BJ (cell line): Measurements from ENCODE around the gene LGI2. TPM values are rescaled to one million over a fixed set of nuclear protein-coding genes. Genes with fewer than 3 reads are reported as not detected.

Experiments used
- CTCF ChIA-PET: fragments of 350-600 bp; formaldehyde crosslinking; extraction: SDS; loops from one replicate; lab custom pipeline; 2021; ENCODE audit warnings: antibody characterized with exemption, inconsistent platforms; lab: Yijun Ruan, JAX
- POLR2A ChIA-PET: fragments of 300-600 bp; sonication (Branson Sonifier 250); formaldehyde crosslinking; extraction: SDS; loops from one replicate; lab custom pipeline; 2021; ENCODE audit warnings: antibody characterized with exemption; lab: Charles Lee
- DNase-seq: peaks from one replicate; pipeline ENCODE4 v3.0.0-alpha.2; 2011; ENCODE audit warnings: low read depth
- H3K27me3 ChIP-seq: 2 replicates; pipeline ENCODE4 v1.6.0; 2011; ENCODE audit warnings: low read length; ENCODE audit not compliant: control insufficient read depth, insufficient read depth
- H3K36me3 ChIP-seq: 2 replicates; pipeline ENCODE4 v1.5.1; 2011; ENCODE audit warnings: low read length; ENCODE audit not compliant: control insufficient read depth, insufficient read depth
- H3K4me3 ChIP-seq: 2 replicates; pipeline ENCODE4 v1.5.1; 2011; ENCODE audit warnings: low read depth, mild to moderate bottlenecking, control low read depth, low read length
- CTCF ChIP-seq: IDR thresholded peaks from 2 replicates; pipeline ENCODE4 v1.5.1; 2011; ENCODE audit warnings: low read depth, mild to moderate bottlenecking, control low read depth, inconsistent platforms, low read length, moderate library complexity; ENCODE audit not compliant: insufficient read depth
- polyA plus RNA-seq: library from polyadenylated mRNA; depleted of rRNA; stranded (reverse); fragments of >200 nt; gene quantifications from 2 replicates; pipeline ENCODE4 v1.2.3, GENCODE V29; 2011

Gene LGI2
- polyA plus RNA-seq, 1 experiment = 0.01 TPM

- CTCF ChIA-PET = no interaction called here
Observed at GRCh38 chr4:25029479-25030276, 1.1 kb downstream of the LGI2 start.

GRCh38 chr4:25028851-25029250 is 1.9 kb downstream of the LGI2 start:
- POLR2A ChIA-PET = no interaction called here
- CTCF ChIA-PET = no interaction called here
- no peak overlapping the region for H3K4me3 ChIP-seq
- H3K27me3 ChIP-seq = peaks cover 32% of the 10 kb centered on the region
- no peak for DNase-seq
- no peak for TF ChIP-seq CTCF
- H3K36me3 ChIP-seq = no peaks in the 10 kb centered on the region

More at GRCh38 chr4:25029479-25030276, 1.1 kb downstream of the LGI2 start:
- no peak for DNase-seq
- Histone ChIP-seq H3K36me3 (no peaks in the 10 kb centered on the region), H3K27me3 (peaks cover 32% of the 10 kb centered on the region), H3K4me3 (no peak overlapping the region)
- POLR2A ChIA-PET = no interaction called here
- no peak for TF ChIP-seq CTCF

- ChIA-PET CTCF (interaction anchor here (1.2 kb wide), 1 partner anchor 43 kb away, joined by 3 read pairs; no protein-coding TSS in a partner anchor), POLR2A (no interaction called here)
- DNase-seq = no peak
- no peaks in the 10 kb centered on the region for H3K36me3 ChIP-seq
- no peak overlapping the region for H3K4me3 ChIP-seq
- H3K27me3 ChIP-seq = peaks cover 6% of the 10 kb centered on the region
- TF ChIP-seq CTCF = no peak
Observed at GRCh38 chr4:25022766-25023165, 8.0 kb downstream of the LGI2 start.

- no peak for DNase-seq
- Histone ChIP-seq H3K36me3 (no peaks in the 10 kb centered on the region), H3K27me3 (peaks cover 3% of the 10 kb centered on the region), H3K4me3 (no peak overlapping the region)
- CTCF ChIA-PET = interaction anchor here (1.2 to 1.4 kb wide), 2 partner anchors 11 to 24 kb away, joined by 3 read pairs; no protein-coding TSS in a partner anchor
- POLR2A ChIA-PET = no interaction called here
- TF ChIP-seq CTCF = no peak
Observed at GRCh38 chr4:25021216-25021615, 9.5 kb downstream of the LGI2 start.

- H3K4me3 ChIP-seq = no peak overlapping the region
- H3K27me3 ChIP-seq = peaks cover 4% of the 10 kb centered on the region
- ChIA-PET CTCF (interaction anchor here (1.4 kb wide), 1 partner anchor 25 kb away, joined by 3 read pairs; no protein-coding TSS in a partner anchor), POLR2A (no interaction called here)
- no peaks in the 10 kb centered on the region for H3K36me3 ChIP-seq
- TF ChIP-seq CTCF = no peak
- DNase-seq = peak; percentile 2
Observed at GRCh38 chr4:25020236-25020635, 10.5 kb downstream of the LGI2 start.
